HG03565 (cell line): ENCODE data around the gene RBM24.

Experiments used
- ATAC-seq: cut with Tn5 transposase; IDR thresholded peaks from one replicate; pipeline ENCODE4 v1.9.1; 2021; ENCODE audit warnings: mild to moderate bottlenecking, moderate library complexity; ENCODE audit not compliant: unreplicated experiment

The RBM24 gene

GRCh38 chr6:17341117-17341805, 60.1 kb downstream of the RBM24 start:
- ATAC-seq, result no peak

DNA sequence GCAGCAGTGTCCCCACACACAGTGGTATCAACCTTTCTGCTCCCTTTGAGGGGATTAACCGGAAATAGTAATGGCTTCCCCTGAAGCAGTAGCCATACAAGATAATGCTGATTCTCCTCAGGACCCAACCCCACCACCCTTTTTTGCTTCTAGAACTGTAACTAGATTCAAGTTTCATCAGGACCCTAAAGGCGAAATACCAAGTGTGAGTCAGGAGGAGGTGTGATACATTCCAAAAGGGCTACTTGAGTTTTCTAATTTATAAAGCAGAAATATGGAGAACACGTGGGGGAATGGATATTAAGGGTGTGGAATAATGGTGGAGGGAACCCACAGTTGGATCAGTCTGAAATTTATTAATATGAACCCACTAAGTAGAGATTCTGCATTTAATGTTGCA, 60.7 kb downstream of the RBM24 start:
- no peak for ATAC-seq

DNA sequence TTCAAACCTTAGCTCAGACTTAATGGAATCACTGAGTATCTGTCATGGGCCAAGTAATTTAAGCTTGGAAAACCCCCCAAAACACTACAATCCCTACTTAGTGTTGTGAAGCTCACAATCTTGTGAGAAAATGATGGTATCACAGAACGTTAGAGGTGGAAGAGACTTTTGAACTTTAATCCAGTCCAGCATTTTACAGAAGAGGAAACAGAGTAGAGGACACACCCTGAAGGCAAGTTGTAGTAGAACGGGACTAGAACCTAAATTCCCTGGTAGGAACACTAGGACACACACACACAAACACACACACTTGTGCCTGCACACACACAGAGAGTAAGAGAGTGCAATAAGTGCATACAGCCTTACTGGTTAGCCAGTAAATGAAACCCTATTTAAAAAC, 62.1 kb downstream of the RBM24 start:
- no peak for ATAC-seq
